Stimulated activated CD8-positive, alpha-beta memory T cell treated with anti-CD3 and anti-CD28 coated beads, Interleukin-2, amount 100 ng/mL, for 1 hour (primary cell): Measurements from ENCODE around the gene COPE.

Experiments
- DNase-seq, 2 donors: peaks; one replicate each; pipeline ENCODE4 v3.0.0-alpha.2; 2020; ENCODE audit warnings: low read depth in 2 of 2

Gene COPE

GRCh38 chr19:18851673-18852325, 67.4 kb downstream of the COPE start:
- DNase-seq: no peak

- DNase-seq: no peak
Measured at GRCh38 chr19:18850471-18851375, 68.5 kb downstream of the COPE start.

GRCh38 chr19:18849838-18850400, 69.3 kb downstream of the COPE start:
- DNase-seq: no peak
